ENCODE results near the gene KIF26B. TPM values are rescaled to one million over a fixed set of nuclear protein-coding genes. Genes with fewer than 3 reads are reported as not detected.
"Not testable (repeated sequence)": the region's sequence is repeated elsewhere in the genome, so short reads cannot be mapped to it uniquely, and the experiment has no call there.

Gene KIF26B
- polyA plus RNA-seq, 1 of the 3 experiments (the other 2 are of a cell fraction): 2.6 TPM

- TF ChIP-seq USF2 (IDR thresholded peaks at IDR 0.05; ENCODE audit: borderline replicate concordance, low read depth, low read length): no peak
- TF ChIP-seq TEAD4 (IDR thresholded peaks at IDR 0.05; ENCODE audit: borderline replicate concordance, insufficient read depth): no peak
- no peak for TF ChIP-seq FOSL2 (IDR thresholded peaks at IDR 0.05; ENCODE audit: borderline replicate concordance, low read depth)
- no peak for TF ChIP-seq IRF3 (IDR thresholded peaks at IDR 0.05; ENCODE audit: low read depth, low read length)
- TF ChIP-seq FOXM1 (IDR thresholded peaks at IDR 0.05; ENCODE audit: low read depth): no peak
These were observed 25.2 kb upstream of the KIF26B start (continued) for GRCh38 chr1:245129319-245130240.

GRCh38 chr1:245130281-245131025 is 24.3 kb upstream of the KIF26B start:
- POLR2A ChIA-PET: not testable (repeated sequence)

GRCh38 chr1:245131026-245131393 is 23.8 kb upstream of the KIF26B start:
- no peaks in the 10 kb centered on the region for H3K4me1 ChIP-seq (ENCODE audit: control insufficient read depth in 1 of 2, insufficient read depth in 2 of 2, low read depth in 1 of 2, low read length in 1 of 2)
- no peak overlapping the region for H3K27ac ChIP-seq (ENCODE audit: low read depth in 2 of 2, low read length in 1 of 2)
- H3F3A ChIP-seq (replicated peaks; ENCODE audit: insufficient read depth): no peaks in the 10 kb centered on the region
- H3K4me2 ChIP-seq: no peak overlapping the region
- no peaks in the 10 kb centered on the region for H3K36me3 ChIP-seq (replicated peaks in 1 of 2; ENCODE audit: control insufficient read depth in 1 of 2, insufficient read depth in 2 of 2, low read length in 1 of 2)
- no peaks in the 10 kb centered on the region for H3K27me3 ChIP-seq (ENCODE audit: insufficient read depth)
- H3K9me2 ChIP-seq: no peaks in the 10 kb centered on the region
- no peak overlapping the region for H2AFZ ChIP-seq (ENCODE audit: low read depth)
- CTCF ChIA-PET: no interaction called here
- WGBS (ENCODE audit: low lambda C conversion rate): 86% methylated on average over 9 of the region's 9 CpGs
- no peak for DNase-seq
- no peaks in the 10 kb centered on the region for H3K79me2 ChIP-seq (ENCODE audit: insufficient read depth)
- POLR2A ChIA-PET: no interaction called here
- TF ChIP-seq USF2 (IDR thresholded peaks at IDR 0.05; ENCODE audit: borderline replicate concordance, low read depth, low read length) (no peak), CHD2 (IDR thresholded peaks at IDR 0.05; ENCODE audit: low read length, partially characterized antibody) (no peak), REST (IDR thresholded peaks at IDR 0.05; ENCODE audit: low read depth, low read length) (no peak)
- no peaks in the 10 kb centered on the region for H4K20me1 ChIP-seq (ENCODE audit: insufficient read depth)
- no peak overlapping the region for H3K4me3 ChIP-seq (ENCODE audit: low read depth in 2 of 2, low read length in 1 of 2)
- H3K9ac ChIP-seq: no peak overlapping the region
- H3K9me3 ChIP-seq: no peaks in the 10 kb centered on the region

More at GRCh38 chr1:245130281-245131025, 24.3 kb upstream of the KIF26B start:
- H3K27ac ChIP-seq (ENCODE audit: low read depth in 2 of 2, low read length in 1 of 2); H3K79me2 ChIP-seq (ENCODE audit: insufficient read depth); H3K36me3 ChIP-seq (replicated peaks in 1 of 2; ENCODE audit: control insufficient read depth in 1 of 2, insufficient read depth in 2 of 2, low read length in 1 of 2); H3K4me2 ChIP-seq; H3K9ac ChIP-seq; H2AFZ ChIP-seq (ENCODE audit: low read depth); H3K27me3 ChIP-seq (ENCODE audit: insufficient read depth); H3K4me1 ChIP-seq (ENCODE audit: control insufficient read depth in 1 of 2, insufficient read depth in 2 of 2, low read depth in 1 of 2, low read length in 1 of 2); H4K20me1 ChIP-seq (ENCODE audit: insufficient read depth); H3K9me2 ChIP-seq; H3K9me3 ChIP-seq; H3F3A ChIP-seq (replicated peaks; ENCODE audit: insufficient read depth); H3K4me3 ChIP-seq (ENCODE audit: low read depth in 2 of 2, low read length in 1 of 2); DNase-seq: not testable (repeated sequence)
- CTCF ChIA-PET: interaction anchor here (1.9 kb wide), 1 partner anchor 22 kb away, joined by 4 read pairs; no protein-coding TSS in a partner anchor
- 81% methylated on average over 16 of the region's 16 CpGs for WGBS (ENCODE audit: low lambda C conversion rate)

Measured in SK-N-SH (cell line).